ENCODE measurements around the gene IGHMBP2.

The IGHMBP2 gene

DNA sequence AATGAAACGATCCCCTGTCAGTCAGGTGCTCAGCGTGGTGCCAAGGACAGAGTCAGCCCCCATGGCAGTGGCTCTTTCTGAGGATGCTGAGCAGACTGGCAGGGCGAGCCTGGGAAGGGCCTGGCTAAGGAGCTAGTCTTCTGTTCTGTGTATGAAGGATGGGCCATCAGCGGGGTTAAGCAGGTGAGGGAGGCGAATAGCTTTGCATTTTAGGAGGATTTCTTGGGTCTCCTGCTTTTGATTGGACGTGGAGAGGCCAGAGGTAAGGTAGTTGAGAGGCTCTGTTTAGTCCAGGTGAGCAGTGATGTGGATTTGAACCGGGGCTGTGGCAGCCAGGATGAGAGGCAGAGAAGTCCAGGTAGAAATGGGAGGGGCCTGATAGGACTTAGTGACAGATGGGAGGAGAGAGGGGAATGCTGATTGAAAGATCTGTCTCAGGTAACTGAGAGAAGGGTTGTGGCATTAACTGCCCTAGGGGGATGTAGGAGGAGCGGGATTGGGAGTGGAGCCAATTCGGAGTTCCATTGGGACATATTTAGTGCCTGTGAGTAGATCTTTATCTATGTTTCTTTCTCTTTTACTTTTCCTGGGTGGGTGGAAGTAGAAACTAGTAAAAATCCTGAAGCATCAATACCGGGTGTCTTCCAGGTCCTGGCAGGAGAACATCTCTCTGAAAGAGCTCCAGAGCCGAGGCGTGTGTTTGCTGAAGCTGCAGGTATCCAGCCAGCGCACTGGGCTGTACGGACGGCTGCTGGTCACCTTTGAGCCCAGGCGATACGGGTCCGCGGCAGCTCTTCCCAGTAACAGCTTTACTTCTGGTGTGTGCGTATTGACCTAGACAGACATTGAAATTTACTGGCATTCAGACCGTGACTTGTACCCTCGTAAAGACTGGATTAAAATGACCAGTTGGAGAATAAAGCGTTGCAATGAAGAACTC lies 2.0 kb downstream of the IGHMBP2 start:
- Mint-ChIP-seq H3K4me1 (peaks cover 38% of the 10 kb centered on the region), H3K27ac (no peak overlapping the region), H3K4me3 (peak overlapping the region; percentile 95), H3K36me3 (peaks cover 6% of the 10 kb centered on the region), H3K27me3 (no peaks in the 10 kb centered on the region), H3K9me3 (no peaks in the 10 kb centered on the region)

DNA sequence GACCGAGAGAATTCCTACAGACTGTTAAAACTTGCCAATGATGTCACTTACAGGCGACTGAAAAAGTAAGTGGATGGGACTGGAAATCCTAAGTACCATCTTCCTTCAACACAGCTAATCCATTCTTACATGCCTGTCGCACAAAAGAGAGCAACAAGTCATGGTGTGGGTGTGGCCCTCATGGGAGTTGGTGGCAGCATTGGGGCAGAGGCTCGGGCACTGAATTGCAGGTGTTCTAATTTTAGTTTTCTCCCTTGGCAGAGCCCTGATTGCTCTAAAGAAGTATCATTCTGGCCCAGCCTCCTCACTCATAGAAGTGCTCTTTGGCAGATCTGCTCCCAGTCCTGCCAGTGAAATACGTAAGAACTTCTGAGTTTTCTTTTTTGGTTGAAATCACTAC lies 4.6 kb downstream of the IGHMBP2 start:
- peaks cover 5% of the 10 kb centered on the region for H3K36me3 Mint-ChIP-seq
- H3K9me3 Mint-ChIP-seq = no peaks in the 10 kb centered on the region
- no peak overlapping the region for H3K27ac Mint-ChIP-seq
- H3K4me3 Mint-ChIP-seq = no peak overlapping the region
- no peaks in the 10 kb centered on the region for H3K27me3 Mint-ChIP-seq
- H3K4me1 Mint-ChIP-seq = peaks cover 19% of the 10 kb centered on the region

GRCh38 chr11:68910965-68911364 lies 7.3 kb downstream of the IGHMBP2 start:
- H3K4me1 Mint-ChIP-seq = peaks cover 3% of the 10 kb centered on the region
- H3K27me3 Mint-ChIP-seq = no peaks in the 10 kb centered on the region
- H3K4me3 Mint-ChIP-seq = no peak overlapping the region
- H3K36me3 Mint-ChIP-seq = peaks cover 5% of the 10 kb centered on the region
- H3K9me3 Mint-ChIP-seq = no peaks in the 10 kb centered on the region
- H3K27ac Mint-ChIP-seq = no peak overlapping the region

DNA sequence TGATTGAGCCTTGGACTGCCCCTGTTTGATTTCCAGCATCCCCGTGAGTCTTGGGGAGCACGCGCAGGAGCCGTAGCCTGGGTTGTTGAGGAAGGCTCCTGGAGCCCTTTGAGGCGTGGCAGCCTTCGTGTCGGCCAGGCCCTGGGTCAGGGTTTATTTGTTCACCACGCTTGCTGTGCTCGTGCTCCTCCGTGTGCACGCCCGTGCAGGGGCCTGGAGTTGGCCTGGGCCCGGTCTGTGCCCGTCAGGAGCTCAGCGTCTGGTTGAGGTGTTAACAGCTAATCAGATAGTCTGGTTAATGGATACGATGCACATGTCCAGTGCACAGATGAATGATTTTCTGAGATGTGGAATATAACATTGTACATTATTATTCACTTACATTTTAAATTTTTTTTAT lies 8.0 kb downstream of the IGHMBP2 start:
- no peaks in the 10 kb centered on the region for H3K9me3 Mint-ChIP-seq
- peaks cover 9% of the 10 kb centered on the region for H3K36me3 Mint-ChIP-seq
- H3K27me3 Mint-ChIP-seq = no peaks in the 10 kb centered on the region
- no peak overlapping the region for H3K4me3 Mint-ChIP-seq
- H3K27ac Mint-ChIP-seq = no peak overlapping the region
- H3K4me1 Mint-ChIP-seq = no peaks in the 10 kb centered on the region

DNA sequence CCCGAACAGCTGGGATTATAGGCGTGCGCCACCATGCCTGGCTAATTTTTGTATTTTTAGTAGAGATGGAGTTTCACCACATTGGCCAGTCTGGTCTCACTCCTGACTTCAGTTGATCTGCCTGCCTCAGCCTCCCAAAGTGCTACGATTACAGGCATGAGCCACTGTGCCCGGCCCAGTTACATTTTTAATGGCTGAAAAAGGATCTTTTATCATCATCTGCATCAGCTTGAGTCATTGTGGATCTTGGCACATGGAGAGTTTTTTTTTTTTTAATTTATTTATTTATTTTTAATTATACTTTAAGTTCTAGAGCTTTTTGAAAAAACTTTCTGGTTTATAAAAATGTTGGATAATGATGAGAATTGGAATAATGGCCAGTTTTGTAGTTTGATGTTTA lies 8.6 kb downstream of the IGHMBP2 start:
- Mint-ChIP-seq H3K4me3 (no peak overlapping the region), H3K27ac (no peak overlapping the region), H3K36me3 (peaks cover 8% of the 10 kb centered on the region), H3K27me3 (no peaks in the 10 kb centered on the region), H3K9me3 (no peaks in the 10 kb centered on the region), H3K4me1 (no peaks in the 10 kb centered on the region)

GRCh38 chr11:68913188-68913587 lies 9.5 kb downstream of the IGHMBP2 start:
- no peaks in the 10 kb centered on the region for H3K9me3 Mint-ChIP-seq
- no peak overlapping the region for H3K4me3 Mint-ChIP-seq
- no peaks in the 10 kb centered on the region for H3K4me1 Mint-ChIP-seq
- no peaks in the 10 kb centered on the region for H3K27me3 Mint-ChIP-seq
- no peak overlapping the region for H3K27ac Mint-ChIP-seq
- peaks cover 6% of the 10 kb centered on the region for H3K36me3 Mint-ChIP-seq

GRCh38 chr11:68914761-68915160 lies 11.1 kb downstream of the IGHMBP2 start:
- Mint-ChIP-seq H3K9me3 (no peaks in the 10 kb centered on the region), H3K27ac (no peak overlapping the region), H3K4me1 (no peaks in the 10 kb centered on the region), H3K4me3 (no peak overlapping the region), H3K36me3 (peaks cover 10% of the 10 kb centered on the region), H3K27me3 (no peaks in the 10 kb centered on the region)

DNA sequence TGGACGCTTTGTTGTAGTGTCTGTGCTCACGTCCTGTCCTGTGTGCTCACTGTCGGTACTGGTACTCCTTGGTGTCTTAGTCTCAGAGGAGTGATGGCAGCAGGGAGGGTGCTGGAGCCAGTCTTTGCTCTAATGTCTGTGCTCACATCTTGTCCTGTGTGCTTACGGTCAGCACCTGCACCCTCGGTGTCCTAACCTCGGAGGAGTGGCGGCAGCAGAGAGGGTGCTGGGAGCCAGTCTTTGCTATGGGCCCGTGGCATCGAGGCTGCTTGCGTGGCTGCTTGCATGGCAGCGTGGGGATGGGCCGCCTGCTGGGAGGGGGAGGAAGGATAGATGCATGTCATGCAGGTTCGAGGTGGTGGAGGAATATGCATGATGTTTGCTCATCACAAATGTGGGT lies 12.7 kb downstream of the IGHMBP2 start:
- Mint-ChIP-seq H3K9me3 (no peaks in the 10 kb centered on the region), H3K4me3 (no peak overlapping the region), H3K27ac (no peak overlapping the region), H3K36me3 (peaks cover 12% of the 10 kb centered on the region), H3K27me3 (no peaks in the 10 kb centered on the region), H3K4me1 (no peaks in the 10 kb centered on the region)

GRCh38 chr11:68923614-68924013 lies 19.9 kb downstream of the IGHMBP2 start:
- Mint-ChIP-seq H3K36me3 (peaks cover 49% of the 10 kb centered on the region), H3K4me3 (no peak overlapping the region), H3K27me3 (no peaks in the 10 kb centered on the region), H3K4me1 (no peaks in the 10 kb centered on the region), H3K27ac (no peak overlapping the region), H3K9me3 (peaks cover 7% of the 10 kb centered on the region)

DNA sequence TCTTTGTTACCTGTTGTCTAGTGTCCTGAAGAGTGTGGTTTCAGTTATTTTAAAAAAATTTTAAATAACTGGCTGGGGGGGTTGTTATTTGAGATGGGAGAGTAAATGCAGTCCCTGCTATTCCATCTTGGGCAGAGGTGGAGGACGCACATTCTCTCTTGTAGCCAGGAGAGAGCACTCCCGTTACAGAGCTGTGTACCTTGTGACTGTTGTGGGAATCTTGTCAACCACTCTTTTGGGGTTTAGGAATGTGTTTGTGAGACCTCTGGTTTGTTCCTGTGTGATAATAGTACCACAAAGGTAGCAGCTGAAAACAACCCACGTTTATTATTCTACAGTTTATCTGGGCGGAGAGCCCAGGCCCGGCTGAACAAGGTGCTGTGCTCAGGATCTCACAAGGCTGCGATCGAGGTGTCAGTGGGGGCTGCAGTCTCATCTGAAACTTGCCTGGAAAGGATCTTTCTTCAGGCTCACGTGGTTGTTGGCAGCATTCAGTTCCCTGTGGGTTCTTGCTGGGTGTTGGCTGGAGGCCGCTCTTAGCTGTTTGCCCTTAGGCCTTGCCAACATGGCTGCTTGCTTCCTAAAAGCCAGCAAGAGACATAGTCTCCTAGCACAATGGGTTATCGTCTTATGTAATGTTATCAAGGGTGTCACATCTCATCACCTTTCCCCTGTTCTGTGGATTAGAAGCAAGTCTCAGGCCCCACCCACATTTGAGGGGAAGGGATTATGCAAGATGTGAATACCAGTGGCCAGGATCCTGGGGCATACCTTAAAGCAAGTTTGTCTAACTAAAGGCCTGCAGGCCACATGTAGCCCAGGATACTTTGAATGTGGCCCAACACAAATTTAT lies 20.6 kb downstream of the IGHMBP2 start:
- peaks cover 48% of the 10 kb centered on the region for H3K36me3 Mint-ChIP-seq
- no peak overlapping the region for H3K4me3 Mint-ChIP-seq
- peaks cover 7% of the 10 kb centered on the region for H3K9me3 Mint-ChIP-seq
- H3K27me3 Mint-ChIP-seq = no peaks in the 10 kb centered on the region
- no peak overlapping the region for H3K27ac Mint-ChIP-seq
- no peaks in the 10 kb centered on the region for H3K4me1 Mint-ChIP-seq

DNA sequence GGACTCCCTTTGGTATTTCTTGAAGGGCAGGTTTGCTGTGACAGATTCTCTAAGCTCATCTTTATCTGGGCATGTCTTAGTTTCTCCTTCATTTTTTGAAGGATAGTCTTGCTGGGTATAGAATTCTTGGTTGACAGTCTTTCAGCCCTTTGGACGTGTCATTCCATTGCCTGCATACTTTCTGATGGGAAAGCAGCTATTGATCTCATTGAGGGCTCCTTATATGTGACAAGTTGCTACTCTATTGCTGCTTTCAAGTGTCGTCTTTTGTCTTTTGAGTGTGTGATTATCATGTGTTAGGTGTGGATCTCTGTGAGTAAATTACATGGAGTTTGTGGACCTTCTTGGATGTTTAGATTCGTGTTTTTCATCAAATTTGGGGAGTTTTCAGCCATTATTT lies 21.9 kb downstream of the IGHMBP2 start:
- Mint-ChIP-seq H3K4me1 (no peaks in the 10 kb centered on the region), H3K36me3 (peaks cover 51% of the 10 kb centered on the region), H3K4me3 (peak overlapping the region; percentile 26), H3K9me3 (peaks cover 7% of the 10 kb centered on the region), H3K27me3 (no peaks in the 10 kb centered on the region), H3K27ac (no peak overlapping the region)

GRCh38 chr11:68927280-68928135 lies 23.8 kb downstream of the IGHMBP2 start:
- Mint-ChIP-seq H3K4me3 (no peak overlapping the region), H3K27me3 (no peaks in the 10 kb centered on the region), H3K36me3 (peaks cover 45% of the 10 kb centered on the region), H3K9me3 (peaks cover 7% of the 10 kb centered on the region), H3K4me1 (no peaks in the 10 kb centered on the region), H3K27ac (no peak overlapping the region)

DNA sequence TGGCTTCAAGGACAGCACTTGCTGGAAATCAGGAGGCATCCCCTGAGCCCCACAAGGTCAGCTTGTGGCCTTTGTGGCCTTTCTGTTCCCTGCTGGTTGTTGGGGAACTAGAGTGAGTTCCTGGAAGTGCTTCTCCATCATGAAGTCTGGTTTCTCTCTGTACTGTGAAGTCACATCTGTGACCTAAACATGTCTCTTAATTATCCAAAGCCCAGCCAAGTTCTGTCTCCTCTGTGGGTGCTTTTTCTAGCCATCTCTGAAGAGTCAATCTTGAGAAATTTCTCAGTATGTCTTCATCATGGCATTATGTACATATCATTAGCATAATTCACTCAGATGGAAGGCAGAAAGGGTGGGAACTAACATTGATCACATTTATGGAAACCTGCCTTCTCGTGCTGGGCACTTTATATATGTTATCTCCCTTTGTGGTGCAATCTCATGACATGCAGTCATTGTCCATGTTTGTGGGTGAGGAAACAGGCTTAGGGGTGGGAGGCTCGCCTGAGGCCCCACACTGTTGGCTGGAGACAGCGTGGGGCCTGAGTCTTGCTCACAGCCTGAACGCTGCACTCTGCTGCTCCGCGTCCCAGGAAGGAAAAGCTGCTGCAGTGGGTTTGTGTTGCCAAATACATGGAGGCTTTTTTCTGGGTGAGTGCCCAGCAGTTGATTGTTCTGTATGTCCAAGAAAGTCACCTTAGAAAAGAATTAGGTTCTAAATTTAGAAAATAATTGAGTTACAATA lies 24.6 kb downstream of the IGHMBP2 start:
- H3K27me3 Mint-ChIP-seq = no peaks in the 10 kb centered on the region
- H3K36me3 Mint-ChIP-seq = peaks cover 42% of the 10 kb centered on the region
- H3K4me1 Mint-ChIP-seq = no peaks in the 10 kb centered on the region
- no peak overlapping the region for H3K27ac Mint-ChIP-seq
- H3K9me3 Mint-ChIP-seq = peaks cover 7% of the 10 kb centered on the region
- no peak overlapping the region for H3K4me3 Mint-ChIP-seq

DNA sequence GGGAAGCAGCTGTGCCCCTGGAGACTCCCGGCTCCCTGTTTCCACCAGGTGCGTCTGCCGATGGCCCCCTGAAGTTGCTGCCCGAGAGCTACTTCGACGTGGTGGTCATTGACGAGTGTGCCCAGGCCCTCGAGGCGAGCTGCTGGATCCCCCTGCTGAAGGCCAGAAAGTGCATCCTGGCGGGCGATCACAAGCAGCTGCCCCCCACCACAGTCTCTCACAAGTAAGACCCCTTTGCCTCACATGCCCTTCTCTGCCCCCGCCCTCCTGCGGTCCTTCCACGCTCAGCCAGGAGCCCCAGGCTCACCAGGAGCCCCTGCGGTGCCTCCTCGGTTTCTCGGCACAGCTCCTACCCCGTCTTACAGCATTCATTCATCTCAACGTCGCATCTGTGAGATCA lies 25.4 kb downstream of the IGHMBP2 start:
- Mint-ChIP-seq H3K27ac (no peak overlapping the region), H3K4me3 (no peak overlapping the region), H3K9me3 (peaks cover 7% of the 10 kb centered on the region), H3K4me1 (no peaks in the 10 kb centered on the region), H3K36me3 (peaks cover 33% of the 10 kb centered on the region), H3K27me3 (no peaks in the 10 kb centered on the region)

Data from activated naive CD4-positive, alpha-beta T cell treated with anti-CD3 and anti-CD28 coated beads, Interleukin-2, amount 50 U/mL, for 24 hours (primary cell).